HG02938 (cell line): ENCODE measurements around the gene HIPK2.

Source experiments
- ATAC-seq: cut with Tn5 transposase; IDR thresholded peaks from one replicate; pipeline ENCODE4 v1.9.1; 2021; ENCODE audit warnings: mild to moderate bottlenecking, moderate library complexity; ENCODE audit not compliant: unreplicated experiment

The HIPK2 gene

GRCh38 chr7:139574618-139575337 is 203.0 kb downstream of the HIPK2 start:
- ATAC-seq: no peak

- no peak for ATAC-seq
Measured at GRCh38 chr7:139573871-139574270, 203.9 kb downstream of the HIPK2 start.

GRCh38 chr7:139572704-139573385 is 205.0 kb downstream of the HIPK2 start:
- no peak for ATAC-seq

GRCh38 chr7:139572071-139572470 is 205.7 kb downstream of the HIPK2 start:
- no peak for ATAC-seq

GRCh38 chr7:139571651-139572050 is 206.1 kb downstream of the HIPK2 start:
- no peak for ATAC-seq

- ATAC-seq: no peak
Measured at GRCh38 chr7:139571190-139571589, 206.6 kb downstream of the HIPK2 start.

- no peak for ATAC-seq
Measured at GRCh38 chr7:139570626-139571025, 207.2 kb downstream of the HIPK2 start.

GRCh38 chr7:139570119-139570518 is 207.7 kb downstream of the HIPK2 start:
- ATAC-seq: no peak

- ATAC-seq: no peak
Measured at GRCh38 chr7:139568813-139569490, 208.8 kb downstream of the HIPK2 start.

- ATAC-seq: no peak
Measured at GRCh38 chr7:139568346-139568675, 209.5 kb downstream of the HIPK2 start.

GRCh38 chr7:139567647-139568345 is 210.0 kb downstream of the HIPK2 start:
- ATAC-seq: no peak

- ATAC-seq: no peak
Measured at GRCh38 chr7:139566736-139567646, 210.8 kb downstream of the HIPK2 start.

- ATAC-seq: no peak
Measured at GRCh38 chr7:139566075-139566474, 211.7 kb downstream of the HIPK2 start.

- ATAC-seq: no peak
Measured at GRCh38 chr7:139563856-139564255, 213.9 kb downstream of the HIPK2 start.

GRCh38 chr7:139562961-139563565 is 214.7 kb downstream of the HIPK2 start:
- ATAC-seq: no peak

- no peak for ATAC-seq
Measured at GRCh38 chr7:139562491-139562890, 215.3 kb downstream of the HIPK2 start.

- no peak for ATAC-seq
Measured at GRCh38 chr7:139560678-139561077, 217.1 kb downstream of the HIPK2 start.

GRCh38 chr7:139560199-139560598 is 217.6 kb downstream of the HIPK2 start:
- no peak for ATAC-seq

- no peak for ATAC-seq
Measured at GRCh38 chr7:139559364-139560105, 218.3 kb downstream of the HIPK2 start.
